GM19468 (cell line): Measurements from ENCODE around the gene COL6A1.

Source experiments
- ATAC-seq: cut with Tn5 transposase; IDR thresholded peaks from one replicate; pipeline ENCODE4 v1.9.1; 2021; ENCODE audit warnings: mild to moderate bottlenecking, moderate library complexity, moderate number of reproducible peaks; ENCODE audit not compliant: unreplicated experiment; ENCODE audit errors: extremely low read depth

Gene COL6A1

DNA sequence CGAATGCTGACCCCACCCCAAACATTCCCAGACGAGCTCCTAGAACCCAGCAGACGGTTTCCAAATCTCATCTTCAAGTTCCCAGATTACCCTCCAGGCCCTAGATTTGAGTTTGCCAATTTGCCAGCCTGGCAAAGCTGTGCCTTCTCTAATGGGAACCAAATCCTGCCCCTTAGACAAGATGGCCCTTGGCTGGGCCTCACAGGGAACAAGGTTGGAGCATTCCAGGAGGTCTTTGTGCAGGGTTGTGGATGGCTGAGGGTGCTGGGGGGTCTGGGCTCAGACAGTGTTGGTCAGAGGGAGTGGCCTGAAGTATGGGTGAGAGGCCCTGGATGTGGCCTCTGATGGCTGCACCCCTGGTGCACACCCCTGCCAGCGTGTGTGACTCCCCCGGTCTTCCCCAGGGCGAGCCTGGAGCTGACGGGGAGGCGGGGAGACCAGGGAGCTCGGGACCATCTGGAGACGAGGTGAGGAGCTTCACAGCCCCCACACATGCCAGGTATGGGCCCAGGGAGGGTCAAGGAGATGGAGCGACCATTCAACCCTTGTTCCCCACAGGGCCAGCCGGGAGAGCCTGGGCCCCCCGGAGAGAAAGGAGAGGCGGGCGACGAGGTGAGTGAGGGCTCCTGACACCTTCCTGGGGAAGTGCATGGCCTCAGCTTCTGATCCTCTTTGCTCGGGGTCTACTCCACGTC lies 10.2 kb downstream of the COL6A1 start:
- no peak for ATAC-seq

- no peak for ATAC-seq
Measured at GRCh38 chr21:45992301-45993209, 11.0 kb downstream of the COL6A1 start.

DNA sequence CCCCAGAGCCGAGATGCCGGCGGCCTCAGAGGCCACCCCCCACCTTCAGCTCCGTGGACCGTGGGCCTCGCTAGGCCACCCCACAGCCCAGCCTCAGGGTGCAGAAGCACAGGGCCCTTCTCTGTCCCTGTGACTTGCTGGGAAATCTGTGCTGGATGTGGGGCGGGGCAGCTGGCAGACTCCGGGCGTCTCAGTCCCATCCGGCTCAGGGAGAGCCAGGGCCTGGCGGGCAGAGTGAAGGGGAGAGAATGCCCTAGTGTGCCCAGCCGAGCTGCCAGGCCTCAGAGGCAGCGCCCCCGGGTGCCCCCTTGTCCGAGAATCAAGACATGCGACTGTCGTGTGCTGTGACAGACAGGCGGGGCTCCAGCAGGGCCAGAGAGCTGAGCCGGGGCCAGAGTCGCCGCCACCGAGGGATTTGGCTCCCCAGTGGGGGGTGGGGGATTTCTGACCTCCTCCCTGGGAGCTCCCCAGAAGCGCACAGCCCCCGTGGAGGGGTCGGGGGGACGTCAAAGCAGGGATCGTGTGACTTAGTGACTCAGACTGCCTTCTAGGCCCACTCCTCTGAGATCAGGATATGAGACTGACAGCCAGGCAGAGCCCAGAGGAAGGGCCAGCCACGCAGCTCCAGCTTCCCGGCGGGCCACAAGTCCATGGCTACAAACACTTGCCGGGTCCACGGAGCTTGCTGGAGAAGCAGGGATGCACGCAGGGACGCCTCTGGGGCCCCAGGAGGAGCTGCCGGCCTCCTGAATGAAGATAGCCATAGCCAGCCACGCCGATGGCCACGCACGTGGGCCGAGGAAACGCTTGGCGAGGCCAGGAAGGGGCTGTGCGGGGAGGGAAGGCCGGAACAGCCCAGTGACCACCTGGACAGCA lies 11.9 kb downstream of the COL6A1 start:
- ATAC-seq, result no peak

- no peak for ATAC-seq
Measured at GRCh38 chr21:45994086-45994661, 12.6 kb downstream of the COL6A1 start.

DNA sequence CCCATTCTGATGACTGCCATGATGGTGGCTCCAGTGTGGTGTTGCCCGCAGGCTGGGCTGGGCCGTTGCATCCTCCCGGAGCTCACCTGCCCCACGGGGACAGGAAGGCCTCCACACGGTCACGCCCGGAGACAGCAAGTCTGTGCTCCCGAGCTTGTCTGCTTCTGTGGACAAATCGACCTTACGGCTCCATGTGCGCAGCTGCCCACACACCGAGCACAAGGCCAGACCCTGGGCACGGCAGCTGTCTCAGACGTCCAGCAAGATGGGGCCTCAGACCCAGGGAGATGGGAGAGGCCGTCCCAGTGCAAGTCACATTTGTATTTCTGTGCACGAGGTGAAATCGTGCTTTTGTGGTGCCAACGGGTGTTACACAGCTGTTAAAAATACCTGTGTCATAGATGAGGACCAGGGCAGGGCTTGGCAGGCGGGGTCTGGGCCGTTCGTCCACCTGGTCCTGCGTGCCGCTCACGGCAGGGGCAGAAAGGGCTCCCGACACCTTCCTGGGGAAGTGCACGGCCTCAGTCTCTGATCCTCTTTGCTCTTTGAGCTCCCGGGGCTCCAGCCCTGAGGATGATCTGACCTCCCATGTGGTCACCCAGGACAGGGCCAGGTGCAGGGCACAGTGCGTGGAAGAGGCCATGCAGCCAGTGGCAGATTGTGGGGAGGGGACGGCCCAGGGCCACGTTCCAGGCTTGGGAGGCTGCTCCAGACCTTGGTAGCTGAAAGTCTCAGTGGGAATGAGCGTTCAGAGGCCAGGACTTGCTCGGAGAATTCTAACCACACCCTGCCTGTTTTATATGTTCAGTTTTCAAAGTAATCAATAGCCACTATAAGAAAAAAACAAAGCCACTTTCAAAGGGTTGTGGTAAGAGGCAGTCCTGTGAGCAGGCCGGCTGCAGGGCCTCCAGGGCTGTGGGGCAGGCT lies 13.5 kb downstream of the COL6A1 start:
- ATAC-seq, result no peak

- ATAC-seq, result no peak
Measured at GRCh38 chr21:45995686-45996179, 14.2 kb downstream of the COL6A1 start.

DNA sequence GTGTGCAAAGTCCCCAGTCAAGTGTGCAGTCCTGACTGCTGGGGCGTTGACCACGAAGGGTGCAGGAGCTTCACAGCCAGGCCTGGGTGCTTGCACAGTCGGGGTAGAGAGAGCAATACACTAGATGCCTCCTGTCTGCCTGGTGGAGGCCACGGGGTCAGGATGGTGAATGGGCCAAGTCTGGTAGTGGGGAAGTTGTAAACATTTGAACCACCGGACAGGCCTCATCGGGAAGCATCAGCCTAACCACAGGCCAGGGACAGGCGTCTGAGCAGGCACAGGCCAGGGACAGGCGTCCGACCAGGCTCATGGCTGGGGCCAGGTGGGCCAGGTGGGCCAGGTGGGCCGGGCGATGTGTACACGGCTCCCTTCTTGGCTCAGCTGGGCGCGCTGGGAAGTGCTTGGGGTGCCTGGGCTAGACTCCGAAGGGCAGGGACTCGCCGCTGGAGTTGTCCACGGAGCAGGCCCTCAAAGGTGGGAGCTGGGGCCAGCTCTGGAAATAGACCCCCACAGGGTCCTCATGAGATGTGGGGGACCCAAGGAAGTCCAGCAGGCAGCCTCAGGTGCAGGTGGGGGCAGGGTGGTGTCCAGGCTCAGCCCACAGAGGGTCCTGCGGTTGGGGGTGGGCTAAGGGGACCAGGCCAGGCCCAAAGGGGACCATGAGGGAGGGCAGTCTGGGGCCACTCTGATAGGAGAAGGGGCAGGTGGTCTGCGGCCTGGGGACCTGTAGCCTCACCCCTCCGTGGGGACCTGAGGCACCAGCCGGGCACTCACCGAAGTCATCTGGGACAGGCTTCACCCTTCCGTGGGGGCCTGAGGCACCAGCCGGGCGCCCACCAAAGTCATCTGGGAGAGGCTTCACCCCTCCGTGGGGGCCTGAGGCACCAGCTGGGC lies 15.0 kb downstream of the COL6A1 start:
- ATAC-seq, result no peak

- no peak for ATAC-seq
Measured at GRCh38 chr21:45997205-45997494, 15.6 kb downstream of the COL6A1 start.

GRCh38 chr21:45997495-45998275 lies 16.1 kb downstream of the COL6A1 start:
- no peak for ATAC-seq

DNA sequence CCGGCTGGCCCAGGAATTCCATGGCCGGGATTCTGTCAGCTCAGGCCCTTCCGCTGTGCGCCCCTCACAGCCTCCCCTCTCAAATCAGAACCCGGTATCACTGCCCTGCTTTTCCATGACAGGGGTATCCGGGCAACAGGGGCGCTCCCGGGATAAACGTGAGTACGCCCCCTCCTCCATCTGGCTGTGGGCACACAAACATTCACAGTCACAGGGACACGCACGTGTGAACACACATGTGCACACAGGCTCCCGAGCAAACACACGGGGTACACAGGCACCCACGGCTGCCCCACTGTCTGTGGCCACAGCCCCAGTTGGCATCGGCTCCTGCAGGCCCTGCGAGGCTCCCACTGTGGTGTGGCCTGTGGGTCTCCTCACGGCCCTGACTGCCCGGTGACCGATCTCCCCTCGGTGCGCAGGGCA lies 16.7 kb downstream of the COL6A1 start:
- ATAC-seq, result no peak

GRCh38 chr21:45998871-45999580 lies 17.5 kb downstream of the COL6A1 start:
- ATAC-seq, result no peak

DNA sequence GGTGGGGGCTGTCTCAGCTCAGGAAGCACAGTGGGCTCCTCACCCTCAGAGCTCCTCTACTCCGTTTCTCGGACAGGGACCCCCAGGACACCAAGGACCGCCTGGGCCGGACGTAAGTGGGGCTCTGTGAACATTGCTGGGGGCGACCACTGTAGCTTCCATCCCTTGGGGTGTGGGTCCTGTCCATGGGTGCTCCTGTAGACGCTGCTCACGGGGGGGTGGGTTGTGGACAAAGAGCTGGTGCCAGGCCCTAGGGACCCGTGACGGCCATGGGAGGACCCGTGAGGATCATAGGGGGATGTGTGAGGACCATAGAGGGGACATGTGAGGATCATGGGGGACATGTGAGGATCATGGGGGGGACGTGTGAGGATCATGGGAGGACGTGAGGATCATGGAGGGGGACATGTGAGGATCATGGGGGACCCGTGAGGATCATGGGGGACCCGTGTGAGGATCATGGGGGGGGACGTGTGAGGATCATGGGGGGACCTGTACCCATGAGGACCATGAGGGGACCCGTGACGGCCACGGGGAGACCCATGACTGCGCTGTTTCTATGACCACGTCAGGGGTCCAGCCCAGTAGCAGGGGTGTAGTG lies 18.1 kb downstream of the COL6A1 start:
- no peak for ATAC-seq

GRCh38 chr21:46000182-46000730 lies 18.7 kb downstream of the COL6A1 start:
- no peak for ATAC-seq

GRCh38 chr21:46000731-46001641 lies 19.4 kb downstream of the COL6A1 start:
- ATAC-seq, result no peak
